ENCODE measurements around the gene ANO7.

Gene ANO7

GRCh38 chr2:241244368-241244767 lies 55.9 kb downstream of the ANO7 start:
- TF ChIP-seq ZFX (IDR thresholded peaks at IDR 0.05): no peak
- TF ChIP-seq, protein P1, sequence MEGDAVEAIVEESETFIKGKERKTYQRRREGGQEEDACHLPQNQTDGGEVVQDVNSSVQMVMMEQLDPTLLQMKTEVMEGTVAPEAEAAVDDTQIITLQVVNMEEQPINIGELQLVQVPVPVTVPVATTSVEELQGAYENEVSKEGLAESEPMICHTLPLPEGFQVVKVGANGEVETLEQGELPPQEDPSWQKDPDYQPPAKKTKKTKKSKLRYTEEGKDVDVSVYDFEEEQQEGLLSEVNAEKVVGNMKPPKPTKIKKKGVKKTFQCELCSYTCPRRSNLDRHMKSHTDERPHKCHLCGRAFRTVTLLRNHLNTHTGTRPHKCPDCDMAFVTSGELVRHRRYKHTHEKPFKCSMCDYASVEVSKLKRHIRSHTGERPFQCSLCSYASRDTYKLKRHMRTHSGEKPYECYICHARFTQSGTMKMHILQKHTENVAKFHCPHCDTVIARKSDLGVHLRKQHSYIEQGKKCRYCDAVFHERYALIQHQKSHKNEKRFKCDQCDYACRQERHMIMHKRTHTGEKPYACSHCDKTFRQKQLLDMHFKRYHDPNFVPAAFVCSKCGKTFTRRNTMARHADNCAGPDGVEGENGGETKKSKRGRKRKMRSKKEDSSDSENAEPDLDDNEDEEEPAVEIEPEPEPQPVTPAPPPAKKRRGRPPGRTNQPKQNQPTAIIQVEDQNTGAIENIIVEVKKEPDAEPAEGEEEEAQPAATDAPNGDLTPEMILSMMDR (conservative IDR thresholded peaks at IDR 0.05): no peak
- H3K27ac ChIP-seq: no peak overlapping the region

DNA sequence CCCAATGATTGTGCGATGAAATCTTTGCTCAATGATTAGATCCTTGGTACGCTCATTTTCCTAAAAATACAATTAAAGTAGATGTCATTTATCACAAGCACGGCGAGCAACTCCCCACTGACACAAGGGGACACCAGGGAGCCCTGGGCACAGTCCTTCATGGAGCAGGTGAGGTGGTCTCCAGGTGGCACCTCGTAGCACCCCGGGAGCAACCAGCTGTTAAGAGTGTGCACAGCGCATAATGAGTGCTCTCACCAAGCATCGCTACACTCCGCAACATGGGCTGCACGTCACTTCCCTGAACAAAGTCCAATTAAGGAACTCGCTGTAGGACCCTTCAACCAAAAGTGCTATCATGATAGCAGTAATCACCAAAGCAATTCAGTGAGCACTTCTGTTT lies 59.8 kb downstream of the ANO7 start:
- H3K27ac ChIP-seq: no peak overlapping the region
- TF ChIP-seq, protein P1 (conservative IDR thresholded peaks at IDR 0.05): no peak
- no peak for TF ChIP-seq ZFX (IDR thresholded peaks at IDR 0.05)

- TF ChIP-seq, protein P1 (conservative IDR thresholded peaks at IDR 0.05): no peak
- TF ChIP-seq ZFX (IDR thresholded peaks at IDR 0.05): no peak
- no peak overlapping the region; the same call in 1 of the 2 replicates for H3K27ac ChIP-seq
Measured at GRCh38 chr2:241248897-241249296, 60.4 kb downstream of the ANO7 start.

DNA sequence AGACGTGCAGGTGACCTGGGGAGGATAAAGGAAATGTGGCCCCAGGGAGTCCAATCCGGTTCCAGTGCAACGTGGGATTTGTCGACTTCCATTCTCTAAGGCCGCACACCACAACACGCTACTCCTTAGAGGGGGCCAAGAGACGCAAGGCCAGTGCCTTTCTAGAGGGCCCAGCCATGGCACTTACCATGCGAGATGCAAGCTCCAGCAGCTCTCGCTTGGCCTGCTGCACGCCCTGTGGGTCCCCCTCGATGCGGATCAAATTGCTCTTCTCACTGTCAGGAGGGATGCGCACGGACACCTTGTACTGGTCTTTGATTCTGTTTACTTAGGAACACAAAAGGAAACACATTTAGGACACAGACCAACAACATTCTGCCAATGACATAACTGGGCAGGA lies 61.2 kb downstream of the ANO7 start:
- no peak overlapping the region; the same call in 1 of the 2 replicates for H3K27ac ChIP-seq
- TF ChIP-seq ZFX (IDR thresholded peaks at IDR 0.05): no peak
- TF ChIP-seq, protein P1 (conservative IDR thresholded peaks at IDR 0.05): no peak

DNA sequence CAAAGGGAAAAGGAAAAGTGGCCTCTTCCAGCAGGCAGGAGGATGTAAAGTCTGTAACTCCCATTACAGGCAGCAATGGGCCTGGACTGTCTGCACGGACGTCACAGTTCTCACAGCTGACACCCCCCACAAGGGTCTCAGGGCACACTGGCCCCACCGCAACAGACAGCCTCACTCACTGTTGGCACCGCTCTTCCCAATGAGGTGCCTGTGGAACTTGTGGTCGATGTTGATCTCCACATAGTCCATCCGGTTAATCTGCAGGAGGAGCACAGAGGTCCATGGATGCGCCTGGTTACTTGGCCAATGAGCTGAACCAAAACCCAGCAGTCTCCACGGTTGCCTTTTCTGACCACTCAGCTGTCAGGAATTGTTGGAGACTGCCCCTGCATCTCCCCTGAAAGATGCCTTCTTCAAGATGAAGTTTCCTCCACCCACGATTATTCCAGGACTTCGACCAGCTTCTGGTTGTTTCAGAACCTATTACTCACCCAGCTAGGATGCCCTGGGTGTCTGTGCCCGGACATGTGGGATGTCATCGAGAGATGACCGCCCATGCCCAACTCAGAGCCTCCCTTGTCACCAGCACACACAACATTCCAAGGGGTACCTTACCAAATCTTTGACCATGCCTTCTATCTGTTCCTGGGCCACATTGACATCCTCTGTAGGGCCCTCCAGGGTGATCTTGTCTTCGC lies 64.5 kb downstream of the ANO7 start:
- no peak overlapping the region for H3K27ac ChIP-seq
- TF ChIP-seq, protein P1 (conservative IDR thresholded peaks at IDR 0.05): no peak
- TF ChIP-seq ZFX (IDR thresholded peaks at IDR 0.05): no peak

DNA sequence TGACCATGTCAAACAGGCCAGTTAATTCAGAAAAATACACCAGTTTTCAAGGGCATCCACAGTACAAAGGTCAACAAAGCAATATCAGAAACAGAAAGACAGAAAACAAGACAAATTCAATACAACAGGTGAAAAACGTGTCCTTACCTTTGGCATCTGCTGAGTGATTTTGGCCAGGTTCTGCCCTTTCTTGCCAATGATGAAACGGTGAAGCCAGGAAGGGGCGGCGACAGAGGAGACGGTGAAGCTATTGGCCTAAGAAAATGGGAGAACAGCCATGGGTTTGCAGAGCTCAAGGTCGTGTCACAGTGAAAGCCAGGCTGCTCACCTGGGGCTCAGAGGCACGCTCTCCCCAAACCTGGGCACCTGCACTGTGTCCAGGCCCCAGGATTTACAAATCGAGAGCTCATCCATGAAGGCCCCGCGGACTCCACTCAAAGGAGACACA lies 66.5 kb downstream of the ANO7 start:
- TF ChIP-seq ZFX (IDR thresholded peaks at IDR 0.05): no peak
- TF ChIP-seq, protein P1 (conservative IDR thresholded peaks at IDR 0.05): no peak
- no peak overlapping the region for H3K27ac ChIP-seq

DNA sequence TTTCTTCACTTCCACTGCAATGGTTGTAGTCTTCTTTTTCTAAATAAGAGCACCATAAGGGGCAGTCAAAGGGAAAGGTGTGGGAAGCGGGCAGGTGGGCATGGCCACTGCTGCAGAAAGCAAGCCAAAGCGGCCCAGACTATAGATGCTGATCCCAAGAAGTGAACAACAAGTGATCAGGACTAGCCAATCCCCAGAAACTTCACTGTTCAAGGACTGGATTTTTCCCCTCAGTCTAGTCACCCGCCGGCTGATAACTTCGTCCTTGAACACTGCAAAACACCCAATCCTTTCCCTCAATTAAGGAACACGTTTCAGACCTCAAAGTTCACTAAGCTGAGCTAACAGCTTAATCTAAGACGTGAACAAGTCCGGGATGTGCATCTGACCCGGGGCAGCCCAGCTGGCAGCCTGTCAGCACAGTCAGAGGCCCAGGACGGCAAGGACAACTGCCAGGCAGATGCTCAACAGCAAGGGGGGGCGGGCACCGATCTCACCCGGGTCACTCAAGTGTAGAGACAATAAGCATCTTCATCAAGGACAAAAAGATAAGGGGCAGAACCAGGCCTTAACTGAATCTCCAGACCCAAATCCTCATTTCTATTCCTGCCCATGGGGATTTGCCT lies 67.2 kb downstream of the ANO7 start:
- TF ChIP-seq, protein P1 (conservative IDR thresholded peaks at IDR 0.05): no peak
- no peak for TF ChIP-seq ZFX (IDR thresholded peaks at IDR 0.05)
- H3K27ac ChIP-seq: no peak overlapping the region

Measured in C4-2B (cell line).